WTC11 (cell line): ENCODE data around the gene JMJD7. TPM values are rescaled to one million over a fixed set of nuclear protein-coding genes. Genes with fewer than 3 reads are reported as not detected.

Experiments used
- ATAC-seq: fragments of 200-7000 bp; cut with Tn5 transposase; 2 replicates; pipeline ENCODE4 v1.10.0; 2021; ENCODE audit warnings: mild to moderate bottlenecking, moderate library complexity
- CTCF ChIA-PET: fragments of 300-600 bp; sonication (Branson Sonifier 250); formaldehyde crosslinking; loops from one replicate; lab custom pipeline; 2021; ENCODE audit warnings: antibody characterized with exemption; lab: Charles Lee
- POLR2A ChIA-PET: fragments of 350-600 bp; sonication (Branson Sonifier 250); formaldehyde crosslinking; loops from one replicate; lab custom pipeline; 2021; ENCODE audit warnings: antibody characterized with exemption; lab: Charles Lee
- DNase-seq: peaks from one replicate; pipeline ENCODE4 v3.0.0; 2021; ENCODE audit warnings: low spot score
- H3K27ac Mint-ChIP-seq: 2 replicates; pipeline ENCODE4 v1.8.0; 2021; ENCODE audit warnings: mixed read lengths
- H3K27me3 Mint-ChIP-seq: 2 replicates; pipeline ENCODE4 v1.8.0; 2021; ENCODE audit warnings: low read depth, mild to moderate bottlenecking, moderate library complexity, mixed read lengths
- H3K36me3 Mint-ChIP-seq: 2 replicates; pipeline ENCODE4 v1.8.0; 2021; ENCODE audit warnings: mixed read lengths
- H3K4me1 Mint-ChIP-seq: 2 replicates; pipeline ENCODE4 v1.8.0; 2022; ENCODE audit warnings: mixed read lengths
- H3K4me3 Mint-ChIP-seq: 2 replicates; pipeline ENCODE4 v1.8.0; 2021; ENCODE audit warnings: mild to moderate bottlenecking, moderate library complexity, mixed read lengths
- H3K9me3 Mint-ChIP-seq: 2 replicates; pipeline ENCODE4 v1.8.0; 2021; ENCODE audit warnings: mixed read lengths
- AFF4 ChIP-seq: sonication (generic); formaldehyde crosslinking; IDR thresholded peaks from 2 replicates; pipeline ENCODE4 v1.8.1; 2023; ENCODE audit warnings: mild to moderate bottlenecking, missing genetic modification reagents, borderline replicate concordance
- ARID4B ChIP-seq: sonication (generic); formaldehyde crosslinking; IDR thresholded peaks from 2 replicates; pipeline ENCODE4 v1.8.0; 2023; ENCODE audit warnings: missing genetic modification reagents, mild to moderate bottlenecking, borderline replicate concordance
- FOXJ3 ChIP-seq: sonication (generic); formaldehyde crosslinking; IDR thresholded peaks from 2 replicates; pipeline ENCODE4 v1.9.0; 2021; ENCODE audit warnings: missing genetic modification reagents, mild to moderate bottlenecking, borderline replicate concordance
- GABPB1 ChIP-seq: sonication (generic); formaldehyde crosslinking; IDR thresholded peaks from 2 replicates; pipeline ENCODE4 v1.8.1; 2023; ENCODE audit warnings: mild to moderate bottlenecking, missing genetic modification reagents
- GRHL2 ChIP-seq: fragments of 250-450 bp; sonication (Bioruptor Pico); IDR thresholded peaks from 2 replicates; pipeline ENCODE4 v1.8.0; 2022; ENCODE audit warnings: mild to moderate bottlenecking, moderate library complexity; ENCODE audit not compliant: insufficient replicate concordance, severe bottlenecking
- HMGA2 ChIP-seq: fragments of 250-450 bp; sonication (Bioruptor Pico); IDR thresholded peaks from 2 replicates; pipeline ENCODE4 v1.4.0; 2021; ENCODE audit warnings: mild to moderate bottlenecking, moderate library complexity
- MAX ChIP-seq: sonication (generic); formaldehyde crosslinking; IDR thresholded peaks from 2 replicates; pipeline ENCODE4 v1.8.0; 2022; ENCODE audit warnings: mild to moderate bottlenecking, missing genetic modification reagents
- MLX ChIP-seq: sonication (generic); formaldehyde crosslinking; IDR thresholded peaks from 2 replicates; pipeline ENCODE4 v1.8.1; 2023; ENCODE audit warnings: mild to moderate bottlenecking, missing genetic modification reagents, moderate library complexity
- NFE2L1 ChIP-seq: sonication (generic); formaldehyde crosslinking; IDR thresholded peaks from 2 replicates; pipeline ENCODE4 v1.8.1; 2023; ENCODE audit warnings: missing genetic modification reagents
- OVOL2 ChIP-seq: fragments of 250-450 bp; sonication (Bioruptor Pico); IDR thresholded peaks from 2 replicates; pipeline ENCODE4 v1.9.0; 2021; ENCODE audit warnings: mild to moderate bottlenecking, borderline replicate concordance
- PRDM15 ChIP-seq: sonication (generic); formaldehyde crosslinking; IDR thresholded peaks from 2 replicates; pipeline ENCODE4 v1.8.0; 2022; ENCODE audit warnings: missing genetic modification reagents
- PRRX2 ChIP-seq: fragments of 250-450 bp; sonication (Bioruptor Pico); IDR thresholded peaks from 2 replicates; pipeline ENCODE4 v1.8.0; 2021; ENCODE audit warnings: mild to moderate bottlenecking
- SOX15 ChIP-seq: fragments of 250-450 bp; sonication (Bioruptor Pico); IDR thresholded peaks from 2 replicates; pipeline ENCODE4 v1.9.0; 2021; ENCODE audit warnings: mild to moderate bottlenecking
- TCF7 ChIP-seq: sonication (generic); formaldehyde crosslinking; IDR thresholded peaks from 2 replicates; pipeline ENCODE4 v1.8.0; 2022; ENCODE audit warnings: mild to moderate bottlenecking, low read depth, missing genetic modification reagents, moderate library complexity
- ZNF317 ChIP-seq: sonication (generic); formaldehyde crosslinking; IDR thresholded peaks from 2 replicates; pipeline ENCODE4 v1.8.1; 2023; ENCODE audit warnings: low read depth, mild to moderate bottlenecking, moderate library complexity, missing genetic modification reagents, borderline replicate concordance
- ZNF396 ChIP-seq: fragments of 250-450 bp; sonication (Bioruptor Pico); IDR thresholded peaks from 2 replicates; pipeline ENCODE4 v1.8.0; 2021; ENCODE audit warnings: mild to moderate bottlenecking, moderate library complexity, borderline replicate concordance
- ZNF512 ChIP-seq: sonication (generic); formaldehyde crosslinking; IDR thresholded peaks from 2 replicates; pipeline ENCODE4 v1.8.1; 2022; ENCODE audit warnings: missing genetic modification reagents, borderline replicate concordance
- ZNF671 ChIP-seq: fragments of 250-450 bp; sonication (Bioruptor Pico); IDR thresholded peaks from 2 replicates; pipeline ENCODE4 v1.8.0; 2021; ENCODE audit warnings: mild to moderate bottlenecking
- total RNA-seq: library from RNA; stranded (reverse); gene quantifications from 3 replicates; pipeline ENCODE4 v1.2.3, GENCODE V29; 2021

The JMJD7 gene
- total RNA-seq, 1 experiment from 2014 or later = 19.9 TPM

GRCh38 chr15:41838400-41838897 is 10.6 kb downstream of the JMJD7 start, which contains the start of gene PLA2G4B:
PLA2G4B (plus strand) TSS chr15:41838847; CDS start chr15:41838914, 67 bp downstream.
- no peak for DNase-seq
- Mint-ChIP-seq H3K4me3 (no peak within 1 kb of the TSS), H3K27me3 (no peaks in the 10 kb centered on the region), H3K27ac (no peak within 1 kb of the TSS), H3K36me3 (peaks cover 5% of the 10 kb centered on the region; the same call in 1 of the 2 replicates), H3K9me3 (no peaks in the 10 kb centered on the region), H3K4me1 (no peaks in the 10 kb centered on the region)
- ChIA-PET POLR2A (no interaction called here), CTCF (interaction anchor here (1.1 to 1.5 kb wide), 2 partner anchors 64 to 66 kb away, joined by 3 to 5 read pairs; partner anchors contain the start of gene MAPKBP1)
- TF ChIP-seq ARID4B (CRISPR knock-in tag) (no peak), AFF4 (CRISPR knock-in tag) (no peak), GRHL2 (no peak), HMGA2 (CRISPR knock-in tag) (no peak), MLX (CRISPR knock-in tag) (no peak), NFE2L1 (no peak)
- ATAC-seq = no peak

GRCh38 chr15:41839781-41840491 is 12.0 kb downstream of the JMJD7 start:
- no peak for DNase-seq
- no peaks in the 10 kb centered on the region for H3K27me3 Mint-ChIP-seq
- H3K4me1 Mint-ChIP-seq = no peaks in the 10 kb centered on the region
- no peak overlapping the region for H3K27ac Mint-ChIP-seq
- ChIA-PET POLR2A (interaction anchor here (1.0 kb wide), 1 partner anchor 13 kb away, joined by 5 read pairs; no protein-coding TSS in a partner anchor), CTCF (interaction anchor here (1.3 to 1.5 kb wide), 2 partner anchors 19 to 65 kb away, joined by 4 to 5 read pairs; no protein-coding TSS in a partner anchor)
- H3K4me3 Mint-ChIP-seq = no peak overlapping the region
- peaks cover 5% of the 10 kb centered on the region; the same call in 1 of the 2 replicates for H3K36me3 Mint-ChIP-seq
- no peak for ATAC-seq
- no peaks in the 10 kb centered on the region for H3K9me3 Mint-ChIP-seq
- no peak for TF ChIP-seq OVOL2
- no peak for TF ChIP-seq PRRX2 (CRISPR knock-in tag)
- TF ChIP-seq ZNF671 = no peak
- no peak for TF ChIP-seq ZNF512 (CRISPR knock-in tag)
- TF ChIP-seq PRDM15 (CRISPR knock-in tag) = no peak
- TF ChIP-seq NFE2L1 = no peak
- TF ChIP-seq ZNF396 (CRISPR knock-in tag) = no peak
- TF ChIP-seq MAX (CRISPR knock-in tag) = no peak
- no peak for TF ChIP-seq SOX15 (CRISPR knock-in tag)
- no peak for TF ChIP-seq GABPB1
- TF ChIP-seq TCF7 (CRISPR knock-in tag) = no peak
- no peak for TF ChIP-seq ZNF317
- no peak for TF ChIP-seq FOXJ3 (CRISPR knock-in tag)
